Duodenal mucosa (tissue), 2 donors: ENCODE results near the gene PACSIN3.

ENCODE experiments used
- H3K27ac ChIP-seq: one replicate; pipeline ENCODE4 v1.7.0; 2013; ENCODE audit warnings: low read depth, low read length
- H3K27me3 ChIP-seq, 2 donors: one replicate each; pipeline ENCODE4 v1.7.0; 2013; ENCODE audit warnings: low read length in 2 of 2, control low read depth in 1 of 2; ENCODE audit not compliant: insufficient read depth in 2 of 2, control insufficient read depth in 1 of 2
- H3K36me3 ChIP-seq, 2 donors: one replicate each; pipeline ENCODE4 v1.7.0; 2013; ENCODE audit warnings: low read length in 2 of 2, control low read depth in 1 of 2; ENCODE audit not compliant: insufficient read depth in 2 of 2, control insufficient read depth in 1 of 2
- H3K4me1 ChIP-seq, 2 donors: one replicate each; pipeline ENCODE4 v1.7.0; 2013; ENCODE audit warnings: low read length in 2 of 2, control low read depth in 1 of 2; ENCODE audit not compliant: insufficient read depth in 2 of 2, control insufficient read depth in 1 of 2
- H3K4me3 ChIP-seq, 2 donors: one replicate each; pipeline ENCODE4 v1.7.0; 2013; ENCODE audit warnings: low read length in 2 of 2, low read depth in 1 of 2
- H3K9ac ChIP-seq, 2 donors: one replicate each; pipeline ENCODE4 v1.7.0; 2013; ENCODE audit warnings: low read length in 2 of 2, low read depth in 1 of 2
- H3K9me3 ChIP-seq, 2 donors: one replicate each; pipeline ENCODE4 v1.7.0; 2013; ENCODE audit warnings: low read length in 2 of 2, control low read depth in 1 of 2; ENCODE audit not compliant: control insufficient read depth in 1 of 2

The PACSIN3 gene

GRCh38 chr11:47147250-47147649, 39.0 kb downstream of the PACSIN3 start:
- Histone ChIP-seq H3K4me3 (no peak overlapping the region), H3K9me3 (no peaks in the 10 kb centered on the region), H3K36me3 (no peaks in the 10 kb centered on the region), H3K4me1 (peaks cover 13 to 18% of the 10 kb centered on the region in 2 donors), H3K27ac (no peak overlapping the region), H3K9ac (no peak overlapping the region), H3K27me3 (no peaks in the 10 kb centered on the region)

- H3K4me1 ChIP-seq, result peaks cover 13 to 16% of the 10 kb centered on the region in 2 donors
These were observed 41.7 kb downstream of the PACSIN3 start for GRCh38 chr11:47144541-47144940.

GRCh38 chr11:47143322-47143721, 42.9 kb downstream of the PACSIN3 start:
- H3K4me1 ChIP-seq, result peaks cover 2 to 6% of the 10 kb centered on the region in 2 donors
- H3K36me3 ChIP-seq, result peaks cover 0 to 8% of the 10 kb centered on the region in 2 donors
- no peaks in the 10 kb centered on the region for H3K9me3 ChIP-seq
- H3K27me3 ChIP-seq, result no peaks in the 10 kb centered on the region
- no peak overlapping the region for H3K4me3 ChIP-seq
- no peak overlapping the region for H3K9ac ChIP-seq
- no peak overlapping the region for H3K27ac ChIP-seq

More at GRCh38 chr11:47144541-47144940, 41.7 kb downstream of the PACSIN3 start:
- H3K9me3 ChIP-seq, result no peaks in the 10 kb centered on the region
- no peak overlapping the region for H3K9ac ChIP-seq
- peaks cover 0 to 4% of the 10 kb centered on the region in 2 donors for H3K36me3 ChIP-seq
- H3K4me3 ChIP-seq, result no peak overlapping the region
- H3K27me3 ChIP-seq, result no peaks in the 10 kb centered on the region
- no peak overlapping the region for H3K27ac ChIP-seq

- H3K4me1 ChIP-seq, result peaks cover 0 to 6% of the 10 kb centered on the region in 2 donors
- no peaks in the 10 kb centered on the region for H3K9me3 ChIP-seq
- no peaks in the 10 kb centered on the region for H3K27me3 ChIP-seq
- H3K9ac ChIP-seq, result no peak overlapping the region
- H3K36me3 ChIP-seq, result peaks cover 0 to 18% of the 10 kb centered on the region in 2 donors
- no peak overlapping the region for H3K4me3 ChIP-seq
- H3K27ac ChIP-seq, result no peak overlapping the region
These were observed 46.4 kb downstream of the PACSIN3 start for GRCh38 chr11:47139878-47140277.

- no peak overlapping the region for H3K27ac ChIP-seq
- peaks cover 0 to 18% of the 10 kb centered on the region in 2 donors for H3K36me3 ChIP-seq
- peaks cover 13 to 14% of the 10 kb centered on the region in 2 donors for H3K4me1 ChIP-seq
- H3K4me3 ChIP-seq, result no peak overlapping the region
- H3K9me3 ChIP-seq, result no peaks in the 10 kb centered on the region
- H3K27me3 ChIP-seq, result no peaks in the 10 kb centered on the region
- no peak overlapping the region for H3K9ac ChIP-seq
These were observed 48.8 kb downstream of the PACSIN3 start for GRCh38 chr11:47137476-47137875.

- Histone ChIP-seq H3K36me3 (peaks cover 0 to 18% of the 10 kb centered on the region in 2 donors), H3K9me3 (no peaks in the 10 kb centered on the region), H3K4me1 (peaks cover 15 to 18% of the 10 kb centered on the region in 2 donors), H3K9ac (no peak overlapping the region), H3K27me3 (no peaks in the 10 kb centered on the region), H3K27ac (no peak overlapping the region), H3K4me3 (no peak overlapping the region)
These were observed 49.3 kb downstream of the PACSIN3 start for GRCh38 chr11:47136921-47137320.

- Histone ChIP-seq H3K9me3 (no peaks in the 10 kb centered on the region), H3K36me3 (peaks cover 0 to 18% of the 10 kb centered on the region in 2 donors), H3K27ac (no peak overlapping the region), H3K4me1 (peaks cover 19 to 24% of the 10 kb centered on the region in 2 donors), H3K4me3 (no peak overlapping the region), H3K9ac (no peak overlapping the region), H3K27me3 (no peaks in the 10 kb centered on the region)
These were observed 49.9 kb downstream of the PACSIN3 start for GRCh38 chr11:47136327-47136726.

GRCh38 chr11:47132981-47133380, 53.3 kb downstream of the PACSIN3 start:
- Histone ChIP-seq H3K27ac (no peak overlapping the region), H3K27me3 (no peaks in the 10 kb centered on the region), H3K4me3 (no peak overlapping the region), H3K4me1 (peaks cover 19 to 30% of the 10 kb centered on the region in 2 donors), H3K9me3 (no peaks in the 10 kb centered on the region), H3K9ac (no peak overlapping the region), H3K36me3 (peaks cover 0 to 7% of the 10 kb centered on the region in 2 donors)

GRCh38 chr11:47132490-47132889, 53.7 kb downstream of the PACSIN3 start:
- Histone ChIP-seq H3K27me3 (no peaks in the 10 kb centered on the region), H3K4me1 (peaks cover 19 to 30% of the 10 kb centered on the region in 2 donors), H3K4me3 (no peak overlapping the region), H3K9me3 (no peaks in the 10 kb centered on the region), H3K9ac (no peak overlapping the region), H3K27ac (no peak overlapping the region), H3K36me3 (peaks cover 0 to 2% of the 10 kb centered on the region in 2 donors)

- Histone ChIP-seq H3K9ac (no peak overlapping the region), H3K27me3 (no peaks in the 10 kb centered on the region), H3K4me3 (no peak overlapping the region), H3K27ac (no peak overlapping the region), H3K4me1 (peaks cover 19 to 30% of the 10 kb centered on the region in 2 donors), H3K9me3 (no peaks in the 10 kb centered on the region), H3K36me3 (no peaks in the 10 kb centered on the region)
These were observed 55.1 kb downstream of the PACSIN3 start for GRCh38 chr11:47131136-47131535.

GRCh38 chr11:47130543-47130942, 55.7 kb downstream of the PACSIN3 start:
- peaks cover 19 to 30% of the 10 kb centered on the region in 2 donors for H3K4me1 ChIP-seq
- H3K27me3 ChIP-seq, result no peaks in the 10 kb centered on the region
- no peak overlapping the region for H3K9ac ChIP-seq
- no peaks in the 10 kb centered on the region for H3K9me3 ChIP-seq
- H3K4me3 ChIP-seq, result no peak overlapping the region
- no peak overlapping the region for H3K27ac ChIP-seq
- H3K36me3 ChIP-seq, result no peaks in the 10 kb centered on the region
